HEK293T (cell line): ENCODE measurements around the gene KIRREL3.
"Not testable (repeated sequence)": the region's sequence is repeated elsewhere in the genome, so short reads cannot be mapped to it uniquely, and the experiment has no call there.

ENCODE experiments used
- CTCF ChIA-PET: fragments of 350-600 bp; formaldehyde crosslinking; extraction: SDS; loops from one replicate; lab custom pipeline; 2021; ENCODE audit warnings: antibody characterized with exemption, inconsistent platforms; lab: Yijun Ruan, JAX
- POLR2A ChIA-PET: fragments of 350-600 bp; formaldehyde crosslinking; extraction: SDS; loops from one replicate; lab custom pipeline; 2020; ENCODE audit warnings: antibody characterized with exemption, inconsistent platforms; lab: Yijun Ruan, JAX
- DNase-seq: peaks from one replicate; pipeline ENCODE4 v3.0.0; 2012; ENCODE audit warnings: mixed read lengths; ENCODE audit errors: extremely low spot score
- ARNT ChIP-seq: fragments of 450-650 bp; IDR thresholded peaks from 2 replicates; pipeline ENCODE4 v1.6.1; 2017; ENCODE audit warnings: mild to moderate bottlenecking
- BHLHE40 ChIP-seq: fragments of 450-650 bp; IDR thresholded peaks from 2 replicates; pipeline ENCODE4 v1.6.1; 2016; ENCODE audit warnings: mild to moderate bottlenecking, moderate library complexity, borderline replicate concordance
- CTBP1 ChIP-seq: fragments of 450-650 bp; IDR thresholded peaks from 2 replicates; pipeline ENCODE4 v1.6.1; 2016; ENCODE audit warnings: borderline replicate concordance
- ELF4 ChIP-seq: fragments of 450-650 bp; IDR thresholded peaks from 2 replicates; pipeline ENCODE4 v1.6.1; 2017; ENCODE audit warnings: antibody characterized with exemption
- FOXA1 ChIP-seq: fragments of 450-650 bp; IDR thresholded peaks from 2 replicates; pipeline ENCODE4 v1.6.1; 2016; ENCODE audit warnings: mild to moderate bottlenecking
- FOXK2 ChIP-seq: fragments of 450-650 bp; IDR thresholded peaks from 2 replicates; pipeline ENCODE4 v1.6.1; 2016; ENCODE audit warnings: mild to moderate bottlenecking
- FOXM1 ChIP-seq: fragments of 450-650 bp; IDR thresholded peaks from 2 replicates; pipeline ENCODE4 v1.6.1; 2017; ENCODE audit warnings: mild to moderate bottlenecking, borderline replicate concordance
- HDGF ChIP-seq: fragments of 450-650 bp; IDR thresholded peaks from 2 replicates; pipeline ENCODE4 v1.6.1; 2017; ENCODE audit warnings: antibody characterized with exemption, borderline replicate concordance
- L3MBTL2 ChIP-seq: fragments of 450-650 bp; conservative IDR thresholded peaks from 2 replicates; pipeline ENCODE4 v1.6.1; 2016; ENCODE audit warnings: mild to moderate bottlenecking
- LEF1 ChIP-seq: fragments of 450-650 bp; IDR thresholded peaks from 2 replicates; pipeline ENCODE4 v1.6.1; 2017; ENCODE audit warnings: mild to moderate bottlenecking, borderline replicate concordance
- NFRKB ChIP-seq: fragments of 450-650 bp; IDR thresholded peaks from 2 replicates; pipeline ENCODE4 v1.6.1; 2016; ENCODE audit warnings: mild to moderate bottlenecking, moderate library complexity
- PKNOX1 ChIP-seq: fragments of 450-650 bp; IDR thresholded peaks from 2 replicates; pipeline ENCODE4 v1.6.1; 2016
- SP1 ChIP-seq: fragments of 450-650 bp; IDR thresholded peaks from 2 replicates; pipeline ENCODE4 v1.6.1; 2017
- SUZ12 ChIP-seq: fragments of 450-650 bp; IDR thresholded peaks from 2 replicates; pipeline ENCODE4 v1.6.1; 2016; ENCODE audit warnings: mild to moderate bottlenecking
- TARDBP ChIP-seq: fragments of 450-650 bp; IDR thresholded peaks from 2 replicates; pipeline ENCODE4 v1.6.1; 2016
- ZNF384 ChIP-seq: fragments of 450-650 bp; IDR thresholded peaks from 2 replicates; pipeline ENCODE4 v1.6.1; 2016

The KIRREL3 gene

GRCh38 chr11:126380909-126381308 is 619.7 kb downstream of the KIRREL3 start:
- ChIA-PET CTCF (no interaction called here), POLR2A (no interaction called here)
- TF ChIP-seq TARDBP, result no peak
- no peak for TF ChIP-seq FOXA1
- no peak for TF ChIP-seq ARNT
- no peak for TF ChIP-seq LEF1
- TF ChIP-seq ZNF384, result no peak
- TF ChIP-seq HDGF, result no peak
- no peak for DNase-seq

GRCh38 chr11:126378763-126379162 is 621.8 kb downstream of the KIRREL3 start:
- CTCF ChIA-PET, result no interaction called here
- DNase-seq, result no peak
- TF ChIP-seq PKNOX1 (no peak), BHLHE40 (no peak), FOXM1 (no peak), SUZ12 (no peak), HDGF (no peak), SP1 (no peak), NFRKB (no peak), L3MBTL2 (no peak), ZNF384 (no peak), FOXA1 (no peak), FOXK2 (no peak)
- POLR2A ChIA-PET, result no interaction called here

- TF ChIP-seq PKNOX1 (no peak), ZNF384 (no peak), LEF1 (no peak), SUZ12 (no peak), SP1 (no peak), L3MBTL2 (no peak), CTBP1 (no peak), TARDBP (no peak), ELF4 (no peak)
- CTCF ChIA-PET, result no interaction called here
These were observed 624.8 kb downstream of the KIRREL3 start for GRCh38 chr11:126375726-126376125.

GRCh38 chr11:126374562-126375300 is 625.8 kb downstream of the KIRREL3 start:
- POLR2A ChIA-PET, CTCF ChIA-PET, DNase-seq: not testable (repeated sequence)

More at GRCh38 chr11:126375726-126376125, 624.8 kb downstream of the KIRREL3 start:
- POLR2A ChIA-PET, result no interaction called here
- DNase-seq, result no peak

GRCh38 chr11:126373389-126374066 is 627.0 kb downstream of the KIRREL3 start:
- CTCF ChIA-PET, POLR2A ChIA-PET: not testable (repeated sequence)

More at GRCh38 chr11:126373389-126374066, 627.0 kb downstream of the KIRREL3 start:
- not testable (repeated sequence) for DNase-seq
